Measurements from ENCODE around the gene CHST4.
A peak's percentile ranks its signal among the peaks of the same experiment; 100 is the strongest.

CHST4 gene

GRCh38 chr16:71536752-71537499, 10.7 kb downstream of the CHST4 start:
- DNase-seq (ENCODE audit: low read depth), result no peak
- TF ChIP-seq CTCF (IDR thresholded peaks at IDR 0.05; ENCODE audit: control insufficient read depth, extremely low read depth, insufficient read depth), result no peak
- H3K4me3 ChIP-seq (ENCODE audit: low read depth, low read length), result no peak overlapping the region

- peak; percentile 70 for TF ChIP-seq CTCF (IDR thresholded peaks at IDR 0.05; ENCODE audit: control insufficient read depth, extremely low read depth, insufficient read depth)
- no peak overlapping the region for H3K4me3 ChIP-seq (ENCODE audit: low read depth, low read length)
- DNase-seq (ENCODE audit: low read depth), result peak; percentile 25
Measured at GRCh38 chr16:71537643-71538042, 11.4 kb downstream of the CHST4 start.

GRCh38 chr16:71542377-71542776, 16.2 kb downstream of the CHST4 start:
- peak; percentile 57 for TF ChIP-seq CTCF (IDR thresholded peaks at IDR 0.05; ENCODE audit: control insufficient read depth, extremely low read depth, insufficient read depth)
- DNase-seq (ENCODE audit: low read depth), result no peak
- no peak overlapping the region for H3K4me3 ChIP-seq (ENCODE audit: low read depth, low read length)

GRCh38 chr16:71547168-71547567, 20.9 kb downstream of the CHST4 start:
- no peak for DNase-seq (ENCODE audit: low read depth)
- TF ChIP-seq CTCF (IDR thresholded peaks at IDR 0.05; ENCODE audit: control insufficient read depth, extremely low read depth, insufficient read depth), result no peak
- H3K4me3 ChIP-seq (ENCODE audit: low read depth, low read length), result no peak overlapping the region

- no peak for DNase-seq (ENCODE audit: low read depth)
- TF ChIP-seq CTCF (IDR thresholded peaks at IDR 0.05; ENCODE audit: control insufficient read depth, extremely low read depth, insufficient read depth), result no peak
- no peak overlapping the region for H3K4me3 ChIP-seq (ENCODE audit: low read depth, low read length)
Measured at GRCh38 chr16:71552698-71553503, 26.7 kb downstream of the CHST4 start.

- H3K4me3 ChIP-seq (ENCODE audit: low read depth, low read length), result no peak overlapping the region
- TF ChIP-seq CTCF (IDR thresholded peaks at IDR 0.05; ENCODE audit: control insufficient read depth, extremely low read depth, insufficient read depth), result no peak
Measured at GRCh38 chr16:71555230-71555891, 29.1 kb downstream of the CHST4 start.

More at GRCh38 chr16:71555230-71555891, 29.1 kb downstream of the CHST4 start:
- DNase-seq (ENCODE audit: low read depth), result no peak
